Measurements from ENCODE around the gene SERTAD1.
A peak's percentile ranks its signal among the peaks of the same experiment; 100 is the strongest.

DNA sequence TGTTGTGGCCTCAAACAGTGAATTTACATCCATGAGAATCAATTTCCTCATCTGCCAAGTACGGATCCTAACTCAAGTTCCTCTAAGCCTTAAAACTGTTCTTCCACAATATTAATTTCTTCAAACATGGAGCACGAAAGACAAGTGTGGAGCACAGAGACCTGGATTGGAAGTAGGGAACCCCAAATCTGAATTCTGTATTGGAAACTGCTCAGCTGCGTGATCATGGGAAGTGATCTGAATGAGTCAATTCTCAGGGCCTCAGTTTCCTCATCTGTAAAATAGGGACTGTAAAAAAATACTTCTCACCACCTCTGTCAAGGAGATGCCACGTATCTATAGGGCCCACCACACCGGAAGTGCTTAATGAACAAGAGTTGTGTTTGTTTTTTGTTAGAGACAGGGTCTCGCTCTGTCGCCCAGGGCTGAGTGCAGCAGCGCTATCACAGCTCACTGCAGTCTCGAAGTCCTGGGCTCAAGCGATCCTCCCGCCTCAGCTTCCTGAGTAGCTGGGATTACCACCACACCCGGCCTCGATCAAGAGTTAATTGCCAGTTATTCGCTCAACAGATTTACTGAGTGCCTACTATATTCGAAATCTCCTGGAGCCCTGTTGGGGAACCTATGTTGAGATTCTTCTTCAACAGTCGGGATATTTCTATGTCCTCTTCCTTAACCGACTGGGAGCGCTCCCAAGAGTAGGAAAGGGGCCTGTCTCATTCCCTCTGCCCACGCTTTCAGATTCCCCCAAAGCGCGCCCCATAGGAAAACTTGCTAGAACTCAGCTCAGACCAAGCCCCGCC, 16.7 kb upstream of the SERTAD1 start:
- no peak for TF ChIP-seq CTCF (IDR thresholded peaks at IDR 0.05; ENCODE audit: control extremely low read depth in 1 of 3, insufficient read depth in 1 of 3, low read depth in 1 of 3, low read length in 3 of 3)
- TF ChIP-seq HDAC2 (IDR thresholded peaks at IDR 0.05; ENCODE audit: borderline replicate concordance in 1 of 2, low read depth in 2 of 2, low read length in 2 of 2): no peak
- TF ChIP-seq SIN3A (conservative IDR thresholded peaks at IDR 0.05 in 1 of 2, IDR thresholded peaks at IDR 0.05 in 1 of 2; ENCODE audit: low read depth in 1 of 2, low read length in 2 of 2): no peak
- TF ChIP-seq EP300 (IDR thresholded peaks at IDR 0.05; ENCODE audit: borderline replicate concordance in 1 of 2, low read depth in 2 of 2, low read length in 2 of 2): no peak
- no peak for TF ChIP-seq SIX5 (IDR thresholded peaks at IDR 0.05; ENCODE audit: low read depth, low read length)
- TF ChIP-seq CHD2 (IDR thresholded peaks at IDR 0.05; ENCODE audit: low read length): no peak
- no peak for TF ChIP-seq SP1 (IDR thresholded peaks at IDR 0.05; ENCODE audit: low read depth, low read length)
- TF ChIP-seq POLR2A (IDR thresholded peaks at IDR 0.05; ENCODE audit: control extremely low read depth in 1 of 2, low read depth in 2 of 2, low read length in 2 of 2): peak; percentile 27 to 42; a peak in 2 of 3 replicates
- TF ChIP-seq KDM1A (IDR thresholded peaks at IDR 0.05; ENCODE audit: borderline replicate concordance, low read length): 0 out of 2 replicates have a peak, but pooled peaks have one; percentile 9
